GM18873 (cell line): ENCODE data around the gene JPH2.
"Not testable (repeated sequence)": the region's sequence is repeated elsewhere in the genome, so short reads cannot be mapped to it uniquely, and the experiment has no call there.

Source experiments
- ATAC-seq: cut with Tn5 transposase; IDR thresholded peaks from one replicate; pipeline ENCODE4 v1.9.1; 2021; ENCODE audit warnings: mild to moderate bottlenecking, moderate library complexity, moderate number of reproducible peaks; ENCODE audit not compliant: unreplicated experiment, low FRiP score

The JPH2 gene

GRCh38 chr20:44187054-44187771 is at the start of gene JPH2:
JPH2 (minus strand) TSS chr20:44187188; CDS start chr20:44186705, 483 bp downstream.
- no peak for ATAC-seq

- ATAC-seq = no peak
These were observed 48.7 kb upstream of the JPH2 start for GRCh38 chr20:44235702-44236101.

- ATAC-seq = no peak
These were observed 47.8 kb upstream of the JPH2 start for GRCh38 chr20:44234566-44235317.

GRCh38 chr20:44233436-44234016 is 46.5 kb upstream of the JPH2 start:
- no peak for ATAC-seq

GRCh38 chr20:44232469-44232856 is 45.5 kb upstream of the JPH2 start:
- ATAC-seq = not testable (repeated sequence)

GRCh38 chr20:44231713-44232468 is 44.9 kb upstream of the JPH2 start:
- ATAC-seq = no peak

- no peak for ATAC-seq
These were observed 44.2 kb upstream of the JPH2 start for GRCh38 chr20:44231193-44231592.

GRCh38 chr20:44228465-44229258 is 41.7 kb upstream of the JPH2 start:
- ATAC-seq = no peak

- no peak for ATAC-seq
These were observed 37.6 kb upstream of the JPH2 start for GRCh38 chr20:44224637-44225036.

- ATAC-seq = no peak
These were observed 36.7 kb upstream of the JPH2 start for GRCh38 chr20:44223721-44224120.

GRCh38 chr20:44222633-44223368 is 35.8 kb upstream of the JPH2 start:
- no peak for ATAC-seq

- ATAC-seq = no peak
These were observed 35.0 kb upstream of the JPH2 start for GRCh38 chr20:44222027-44222426.

GRCh38 chr20:44221368-44221954 is 34.5 kb upstream of the JPH2 start:
- no peak for ATAC-seq

GRCh38 chr20:44219791-44220190 is 32.8 kb upstream of the JPH2 start:
- no peak for ATAC-seq

GRCh38 chr20:44219170-44219730 is 32.3 kb upstream of the JPH2 start:
- ATAC-seq = no peak

- no peak for ATAC-seq
These were observed 31.5 kb upstream of the JPH2 start for GRCh38 chr20:44218446-44218845.

- no peak for ATAC-seq
These were observed 30.5 kb upstream of the JPH2 start for GRCh38 chr20:44217342-44218092.

- ATAC-seq = no peak
These were observed 28.1 kb upstream of the JPH2 start for GRCh38 chr20:44215125-44215524.
